Mucosa of rectum (tissue), 2 donors: ENCODE results near the gene NXF1.

ENCODE experiments used
- H3K27ac ChIP-seq, 2 donors: one replicate each; pipeline ENCODE4 v1.7.0; 2013; ENCODE audit warnings: inconsistent platforms in 2 of 2, low read depth in 2 of 2, low read length in 2 of 2
- H3K27me3 ChIP-seq, 2 donors: one replicate each; pipeline ENCODE4 v1.7.0; 2013; ENCODE audit warnings: low read length in 2 of 2; ENCODE audit not compliant: control insufficient read depth in 2 of 2, insufficient read depth in 2 of 2
- H3K36me3 ChIP-seq, 2 donors: one replicate each; pipeline ENCODE4 v1.7.0; 2013; ENCODE audit warnings: low read length in 2 of 2; ENCODE audit not compliant: control insufficient read depth in 2 of 2, insufficient read depth in 2 of 2
- H3K4me1 ChIP-seq, 2 donors: one replicate each; pipeline ENCODE4 v1.7.0; 2013; ENCODE audit warnings: low read length in 2 of 2, mild to moderate bottlenecking in 1 of 2; ENCODE audit not compliant: control insufficient read depth in 2 of 2, insufficient read depth in 2 of 2
- H3K4me3 ChIP-seq, 2 donors: one replicate each; pipeline ENCODE4 v1.7.0; 2013; ENCODE audit warnings: low read length in 2 of 2
- H3K9ac ChIP-seq, 2 donors: one replicate each; pipeline ENCODE4 v1.7.0; 2013; ENCODE audit warnings: low read length in 2 of 2, low read depth in 1 of 2, mild to moderate bottlenecking in 1 of 2
- H3K9me3 ChIP-seq, 2 donors: one replicate each; pipeline ENCODE4 v1.7.0; 2013; ENCODE audit warnings: low read length in 2 of 2; ENCODE audit not compliant: control insufficient read depth in 2 of 2
- donor health status: healthy.
- donor health status: Normal muscosa, but diverticular disease.

Gene NXF1

DNA sequence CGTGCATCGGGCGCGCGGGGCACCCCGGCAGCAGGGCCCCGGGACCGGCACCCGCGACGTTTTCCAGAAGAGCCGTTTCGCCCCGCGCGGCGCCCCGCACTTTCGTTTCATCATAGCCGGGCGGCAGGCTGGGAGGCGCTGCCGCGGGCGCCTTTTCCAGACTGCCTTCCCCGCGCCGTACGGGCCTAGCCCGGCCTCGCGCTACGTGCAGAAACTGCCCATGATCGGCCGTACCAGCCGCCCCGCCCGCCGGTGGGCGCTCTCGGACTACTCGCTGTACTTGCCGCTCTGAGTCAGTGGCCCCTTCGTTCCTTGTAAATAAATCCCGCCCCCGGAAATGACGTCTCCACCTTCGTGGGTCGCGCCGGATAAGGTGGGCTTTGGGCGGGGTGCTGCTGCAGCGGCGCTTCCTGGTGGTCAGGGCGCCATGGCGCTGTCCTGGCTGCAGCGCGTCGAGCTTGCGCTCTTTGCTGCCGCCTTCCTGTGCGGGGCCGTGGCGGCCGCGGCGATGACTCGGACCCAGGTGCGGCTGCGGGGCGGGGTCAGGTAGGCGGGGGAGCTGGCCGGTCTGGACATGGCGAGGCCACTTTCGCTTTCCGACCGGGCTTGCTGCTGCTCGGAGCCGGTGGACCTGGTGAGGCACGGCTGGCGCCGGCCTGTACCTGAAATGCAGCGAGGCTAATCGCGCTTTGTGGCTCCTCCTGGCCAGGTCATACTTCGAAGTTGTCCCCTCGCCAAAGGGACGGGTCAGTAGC lies 18.1 kb downstream of the NXF1 start, which contains the start of gene TMEM179B:
TMEM179B (plus strand) TSS at position 398 of the 755 bp plus-strand sequence; CDS start at position 428, 30 bp downstream.
- peak within 1 kb of the TSS; percentile 90 to 96 for H3K4me3 ChIP-seq
- no peaks in the 10 kb centered on the region for H3K9me3 ChIP-seq
- peaks cover 12 to 13% of the 10 kb centered on the region in 2 donors for H3K36me3 ChIP-seq
- no peaks in the 10 kb centered on the region for H3K27me3 ChIP-seq
- H3K27ac ChIP-seq = peak within 1 kb of the TSS; percentile 97 to 98
- peak within 1 kb of the TSS; percentile 93 to 94 for H3K9ac ChIP-seq
- H3K4me1 ChIP-seq = peaks cover 27 to 37% of the 10 kb centered on the region in 2 donors

DNA sequence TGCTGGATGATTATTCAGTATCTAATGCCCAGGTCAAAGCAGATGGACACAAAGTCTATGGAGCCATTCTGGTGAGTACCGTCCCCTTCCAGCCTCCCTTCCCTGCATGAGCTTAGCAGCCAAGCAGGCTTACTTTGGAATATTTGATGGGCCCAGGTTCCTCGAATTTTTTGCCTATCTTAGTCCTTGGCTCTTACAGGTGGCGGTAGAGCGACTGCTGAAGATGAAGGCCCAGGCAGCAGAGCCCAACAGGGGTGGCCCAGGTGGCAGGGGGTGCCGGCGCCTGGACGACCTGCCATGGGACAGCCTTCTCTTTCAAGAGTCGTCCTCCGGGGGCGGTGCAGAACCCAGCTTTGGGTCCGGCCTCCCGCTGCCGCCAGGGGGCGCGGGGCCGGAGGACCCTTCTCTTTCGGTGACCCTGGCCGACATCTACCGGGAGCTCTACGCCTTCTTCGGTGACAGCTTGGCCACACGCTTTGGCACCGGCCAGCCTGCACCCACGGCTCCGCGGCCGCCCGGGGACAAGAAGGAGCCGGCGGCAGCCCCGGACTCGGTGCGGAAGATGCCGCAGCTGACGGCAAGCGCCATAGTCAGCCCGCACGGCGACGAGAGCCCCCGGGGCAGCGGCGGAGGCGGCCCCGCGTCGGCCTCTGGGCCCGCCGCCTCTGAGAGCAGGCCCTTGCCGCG lies 18.8 kb downstream of the NXF1 start:
- Histone ChIP-seq H3K4me3 (peak overlapping the region; percentile 90 to 96), H3K36me3 (peaks cover 12 to 15% of the 10 kb centered on the region in 2 donors), H3K4me1 (peaks cover 24 to 33% of the 10 kb centered on the region in 2 donors), H3K9me3 (no peaks in the 10 kb centered on the region), H3K27me3 (no peaks in the 10 kb centered on the region), H3K27ac (peak overlapping the region; percentile 97 to 98), H3K9ac (peak overlapping the region; percentile 93 to 94)

DNA sequence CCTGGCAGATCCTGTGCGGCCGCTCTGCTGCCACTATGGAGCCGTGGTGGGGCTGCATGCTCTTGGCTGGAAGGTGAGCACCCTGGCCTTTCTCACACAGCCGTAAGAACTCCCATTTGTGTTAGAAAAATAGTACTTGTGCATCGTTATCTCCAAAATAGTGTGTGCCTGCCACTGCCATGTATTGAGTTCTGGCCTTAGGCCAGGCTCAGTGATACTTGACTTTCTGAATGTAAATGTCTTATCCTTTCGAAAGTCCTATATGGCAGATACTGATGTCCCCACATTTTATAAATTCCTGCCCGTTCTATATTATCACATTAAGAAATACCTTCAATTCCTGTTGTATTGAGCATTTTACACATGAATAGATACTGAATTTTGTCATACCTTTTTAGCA lies 22.5 kb downstream of the NXF1 start:
- Histone ChIP-seq H3K27ac (no peak overlapping the region), H3K9ac (no peak overlapping the region), H3K9me3 (no peaks in the 10 kb centered on the region), H3K4me1 (peaks cover 8 to 10% of the 10 kb centered on the region in 2 donors), H3K27me3 (no peaks in the 10 kb centered on the region), H3K4me3 (no peak overlapping the region), H3K36me3 (peaks cover 13 to 16% of the 10 kb centered on the region in 2 donors)

- no peaks in the 10 kb centered on the region for H3K9me3 ChIP-seq
- H3K27ac ChIP-seq = no peak overlapping the region
- H3K9ac ChIP-seq = no peak overlapping the region
- peaks cover 29 to 30% of the 10 kb centered on the region in 2 donors for H3K36me3 ChIP-seq
- H3K4me3 ChIP-seq = no peak overlapping the region
- H3K4me1 ChIP-seq = no peaks in the 10 kb centered on the region
- H3K27me3 ChIP-seq = no peaks in the 10 kb centered on the region
These were observed 26.8 kb downstream of the NXF1 start for GRCh38 chr11:62778441-62778840.

DNA sequence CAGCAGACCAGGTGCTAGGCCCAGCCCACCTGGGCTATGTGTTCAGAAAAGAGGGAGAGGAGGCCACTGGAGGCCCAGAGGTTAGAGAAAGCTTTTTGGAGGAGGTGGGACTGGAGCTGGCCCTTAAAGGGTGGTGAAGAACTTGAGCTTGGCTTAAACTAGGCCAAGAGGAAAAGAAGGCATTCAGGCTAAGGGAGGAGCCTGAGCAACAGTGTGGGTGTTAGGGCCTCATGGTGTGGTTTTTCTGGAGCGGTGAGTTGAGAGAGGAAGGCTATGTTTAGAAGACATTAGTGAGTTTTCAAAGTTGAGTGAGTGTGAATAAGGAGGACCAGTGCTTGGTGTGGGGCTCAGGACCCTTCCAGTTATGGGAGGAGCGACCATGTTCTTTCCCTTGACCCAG lies 27.9 kb downstream of the NXF1 start:
- H3K4me3 ChIP-seq = no peak overlapping the region
- H3K4me1 ChIP-seq = no peaks in the 10 kb centered on the region
- H3K9ac ChIP-seq = no peak overlapping the region
- no peak overlapping the region for H3K27ac ChIP-seq
- H3K27me3 ChIP-seq = no peaks in the 10 kb centered on the region
- H3K36me3 ChIP-seq = peaks cover 25 to 29% of the 10 kb centered on the region in 2 donors
- H3K9me3 ChIP-seq = no peaks in the 10 kb centered on the region

DNA sequence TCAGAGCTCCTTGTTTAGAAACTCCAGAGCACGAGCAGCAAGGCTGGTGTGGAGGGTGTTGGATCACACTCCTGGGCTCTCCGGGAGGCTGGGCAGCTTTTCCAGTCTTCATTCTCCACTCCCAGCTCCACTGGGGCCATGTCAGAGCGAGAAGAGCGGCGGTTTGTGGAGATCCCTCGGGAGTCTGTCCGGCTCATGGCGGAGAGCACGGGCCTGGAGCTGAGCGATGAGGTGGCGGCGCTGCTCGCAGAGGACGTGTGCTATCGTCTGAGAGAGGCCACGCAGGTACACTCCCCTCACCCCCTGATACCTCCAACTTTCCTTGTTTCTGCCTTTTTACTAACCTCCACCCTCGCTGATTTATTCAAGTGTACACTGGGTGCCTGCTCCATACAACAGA lies 29.6 kb downstream of the NXF1 start:
- no peaks in the 10 kb centered on the region for H3K27me3 ChIP-seq
- H3K4me3 ChIP-seq = no peak overlapping the region
- peaks cover 25 to 27% of the 10 kb centered on the region in 2 donors for H3K36me3 ChIP-seq
- H3K9me3 ChIP-seq = no peaks in the 10 kb centered on the region
- H3K27ac ChIP-seq = no peak overlapping the region
- peaks cover 3 to 9% of the 10 kb centered on the region in 2 donors for H3K4me1 ChIP-seq
- no peak overlapping the region for H3K9ac ChIP-seq

DNA sequence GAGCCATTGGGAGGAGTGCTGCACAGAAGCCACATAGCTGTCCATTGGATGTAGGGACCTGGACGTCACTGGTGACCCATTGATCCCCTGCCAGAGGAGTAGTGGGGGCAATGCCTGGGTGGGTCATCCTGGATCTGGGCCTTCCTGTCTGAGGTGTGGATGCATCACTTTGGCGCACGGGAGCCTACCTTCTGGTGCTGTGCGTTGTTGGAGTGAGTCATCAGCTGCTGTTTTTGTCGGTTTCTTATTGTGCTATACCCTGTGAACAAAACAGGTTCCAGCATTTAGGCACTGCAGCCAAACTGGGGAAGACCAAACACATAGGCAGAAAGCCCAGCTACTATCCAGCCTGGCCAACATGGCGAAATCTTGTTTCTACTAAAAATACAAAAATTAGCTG lies 30.8 kb downstream of the NXF1 start:
- Histone ChIP-seq H3K27me3 (no peaks in the 10 kb centered on the region), H3K36me3 (peaks cover 25 to 27% of the 10 kb centered on the region in 2 donors), H3K4me1 (peaks cover 6 to 12% of the 10 kb centered on the region in 2 donors), H3K27ac (no peak overlapping the region), H3K9ac (no peak overlapping the region), H3K4me3 (no peak overlapping the region), H3K9me3 (no peaks in the 10 kb centered on the region)

GRCh38 chr11:62771144-62772021 lies 33.9 kb downstream of the NXF1 start, which contains the start of gene TAF6L:
Gene TAF6L, plus strand, starts transcription at chr11:62771396. Its CDS starts 4,388 bp downstream, at chr11:62775784.
- Histone ChIP-seq H3K4me3 (peak within 1 kb of the TSS; percentile 88 to 91), H3K4me1 (peaks cover 6 to 12% of the 10 kb centered on the region in 2 donors), H3K27me3 (no peaks in the 10 kb centered on the region), H3K36me3 (peaks cover 14 to 24% of the 10 kb centered on the region in 2 donors), H3K9me3 (no peaks in the 10 kb centered on the region), H3K9ac (peak within 1 kb of the TSS; percentile 74 to 75), H3K27ac (peak within 1 kb of the TSS; percentile 92 to 95)

DNA sequence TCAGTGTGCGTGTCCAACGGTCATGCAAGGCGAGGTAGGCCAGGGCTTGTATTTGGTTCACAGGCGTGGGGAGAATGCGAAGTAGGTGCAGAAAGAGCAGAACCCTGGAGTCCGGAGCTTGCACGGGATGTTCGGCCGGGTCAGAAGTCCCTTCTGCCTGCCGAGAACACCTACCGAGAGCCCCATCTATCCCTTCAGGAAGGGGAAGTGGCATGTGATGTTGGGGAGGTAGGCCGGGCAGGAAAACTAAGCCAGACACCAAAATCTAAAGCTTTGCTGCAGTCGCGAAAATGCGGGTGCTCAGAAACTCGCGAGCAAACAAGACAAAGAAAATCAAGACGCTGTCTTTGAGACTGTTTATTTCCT lies 34.5 kb downstream of the NXF1 start:
- peak overlapping the region; percentile 92 to 95 for H3K27ac ChIP-seq
- peaks cover 13 to 22% of the 10 kb centered on the region in 2 donors for H3K36me3 ChIP-seq
- H3K4me1 ChIP-seq = peaks cover 6 to 12% of the 10 kb centered on the region in 2 donors
- no peaks in the 10 kb centered on the region for H3K9me3 ChIP-seq
- peak overlapping the region; percentile 64 to 74 for H3K9ac ChIP-seq
- peak overlapping the region; percentile 88 to 91 for H3K4me3 ChIP-seq
- no peaks in the 10 kb centered on the region for H3K27me3 ChIP-seq
